Keratinocyte (primary cell): ENCODE data around the gene GNB5.

Experiments
- CTCF ChIP-seq, 3 experiments: IDR thresholded peaks in 1 of 3; conservative IDR thresholded peaks in 1 of 3; optimal IDR thresholded peaks in 1 of 3; 2 replicates in 2 of 3; 3 replicates in 1 of 3; pipeline versions ENCODE3 to v1.5.1; 2011; ENCODE audit warnings: low read length in 3 of 3, mild to moderate bottlenecking in 3 of 3, moderate library complexity in 2 of 3, control low read depth in 1 of 3, inconsistent platforms in 1 of 3; ENCODE audit not compliant: insufficient read depth in 2 of 3; ENCODE audit errors: extremely low read depth in 1 of 3
- EZH2 ChIP-seq: IDR thresholded peaks from one replicate; pipeline ENCODE4 v1.6.1; 2012; ENCODE audit warnings: inconsistent platforms, mild to moderate bottlenecking, low read length, moderate library complexity

DNA sequence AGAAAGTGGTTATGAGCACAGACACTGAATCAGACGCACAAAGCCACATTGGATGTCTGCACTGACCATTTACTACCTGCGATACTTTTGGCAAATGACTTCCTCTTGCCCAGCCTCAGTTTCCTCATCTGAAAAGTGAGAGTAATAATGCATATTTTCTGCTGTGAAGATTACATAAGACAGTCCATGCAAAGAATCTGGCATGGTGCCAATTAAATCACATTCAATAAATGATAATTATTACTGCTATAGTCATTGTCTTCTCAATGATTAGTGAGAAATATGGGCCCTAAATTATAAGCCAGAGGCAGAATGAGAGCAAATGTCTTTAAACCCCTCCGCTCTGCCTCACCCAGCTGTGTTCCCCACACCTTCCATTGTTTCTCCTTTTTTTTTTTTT is 62.6 kb downstream of the GNB5 start:
- TF ChIP-seq EZH2 (no peak), CTCF (optimal IDR thresholded peaks at IDR 0.05 in 1 of 3, IDR thresholded peaks at IDR 0.05 in 1 of 3, conservative IDR thresholded peaks at IDR 0.05 in 1 of 3; ENCODE audit: extremely low read depth in 1 of 3, insufficient read depth in 2 of 3, low read length in 3 of 3) (no peak)
